ENCODE data around the gene IFRD1. TPM values are rescaled to one million over a fixed set of nuclear protein-coding genes. Genes with fewer than 3 reads are reported as not detected.

Gene IFRD1
- total RNA-seq, 4 donors from 2014 or later = 36.9 to 51.5 (median 48.0) TPM

DNA sequence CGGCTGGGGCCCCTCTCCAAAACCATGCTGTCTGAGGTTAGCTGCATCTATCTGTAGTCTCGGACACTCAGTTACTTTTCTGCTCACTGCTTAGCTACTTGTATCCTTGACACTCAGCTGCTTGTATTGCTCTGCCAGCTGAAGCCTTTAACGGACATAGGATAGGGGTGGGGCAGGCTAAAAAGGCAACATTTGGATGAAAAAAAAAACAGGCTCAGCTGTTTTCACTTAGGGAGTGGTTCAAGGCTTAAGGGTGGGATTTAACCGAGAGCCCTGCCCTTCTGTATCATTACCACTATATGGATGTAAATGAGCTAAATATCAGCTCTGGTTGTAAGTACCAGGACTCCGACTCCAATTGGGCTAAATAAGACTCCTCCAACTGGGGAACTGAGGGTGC is 59.1 kb downstream of the IFRD1 start:
- peaks cover 0 to 9% (median 0%) of the 10 kb centered on the region in 4 donors for H3K4me1 ChIP-seq
- WGBS = 85% methylated on average over 5 of the region's 5 CpGs
- intact Hi-C loops (cut with DNase I) = no loop called here

DNA sequence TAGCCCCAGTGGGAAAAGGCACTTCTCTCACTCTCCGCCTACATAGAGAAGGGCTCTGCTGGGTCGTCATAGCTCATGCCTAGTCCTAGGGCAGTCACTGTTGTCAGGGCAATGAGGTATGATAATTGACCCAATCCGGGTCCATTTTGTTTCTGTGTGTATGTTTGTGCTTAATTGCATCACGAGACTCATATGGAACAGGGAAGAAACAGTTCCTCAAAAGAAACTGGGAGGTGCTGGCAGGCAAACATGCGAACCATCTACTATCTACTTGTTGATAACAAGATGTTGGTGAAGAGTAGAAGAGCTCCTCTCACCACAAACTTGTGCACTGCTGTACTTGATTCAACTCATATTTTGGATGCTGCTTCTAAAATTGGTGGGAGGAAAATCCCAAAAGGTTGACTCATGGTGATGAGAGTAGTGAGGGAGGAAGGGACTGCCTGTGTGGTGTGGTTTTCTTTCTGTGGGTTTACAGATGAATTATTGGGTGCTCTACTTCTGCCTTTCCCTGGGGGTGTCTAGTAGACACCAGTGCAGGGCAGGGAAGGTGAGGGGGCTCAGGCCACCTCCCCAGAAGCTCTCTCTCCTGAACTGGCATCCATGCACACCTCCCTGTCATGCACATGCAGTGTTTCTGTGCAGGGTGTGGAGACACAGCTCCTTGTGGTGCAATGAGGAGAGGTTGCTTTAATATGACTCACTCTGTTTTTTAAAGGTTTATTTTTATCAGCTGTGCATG is 59.9 kb downstream of the IFRD1 start:
- intact Hi-C loops (cut with DNase I) = no loop called here
- 85% methylated on average over 5 of the region's 5 CpGs for WGBS
- no peaks in the 10 kb centered on the region for H3K27me3 ChIP-seq
- no peak for DNase-seq (ENCODE audit: extremely low spot score)
- H3K4me1 ChIP-seq = peaks cover 0 to 2% (median 0%) of the 10 kb centered on the region in 4 donors
- no peaks in the 10 kb centered on the region for H3K36me3 ChIP-seq
- no peak for TF ChIP-seq EP300 (IDR thresholded peaks at IDR 0.05)
- H3K4me3 ChIP-seq = no peak overlapping the region
- H3K9me3 ChIP-seq = no peaks in the 10 kb centered on the region
- no peak overlapping the region for H3K27ac ChIP-seq (replicated peaks in 1 of 4)

More for the DNA sequence above, 59.1 kb downstream of the IFRD1 start:
- TF ChIP-seq POLR2AphosphoS5 (IDR thresholded peaks at IDR 0.05) (no peak), EP300 (IDR thresholded peaks at IDR 0.05) (no peak), POLR2A (IDR thresholded peaks at IDR 0.05; ENCODE audit: low read depth) (no peak)
- TF ChIP-seq, protein P1, sequence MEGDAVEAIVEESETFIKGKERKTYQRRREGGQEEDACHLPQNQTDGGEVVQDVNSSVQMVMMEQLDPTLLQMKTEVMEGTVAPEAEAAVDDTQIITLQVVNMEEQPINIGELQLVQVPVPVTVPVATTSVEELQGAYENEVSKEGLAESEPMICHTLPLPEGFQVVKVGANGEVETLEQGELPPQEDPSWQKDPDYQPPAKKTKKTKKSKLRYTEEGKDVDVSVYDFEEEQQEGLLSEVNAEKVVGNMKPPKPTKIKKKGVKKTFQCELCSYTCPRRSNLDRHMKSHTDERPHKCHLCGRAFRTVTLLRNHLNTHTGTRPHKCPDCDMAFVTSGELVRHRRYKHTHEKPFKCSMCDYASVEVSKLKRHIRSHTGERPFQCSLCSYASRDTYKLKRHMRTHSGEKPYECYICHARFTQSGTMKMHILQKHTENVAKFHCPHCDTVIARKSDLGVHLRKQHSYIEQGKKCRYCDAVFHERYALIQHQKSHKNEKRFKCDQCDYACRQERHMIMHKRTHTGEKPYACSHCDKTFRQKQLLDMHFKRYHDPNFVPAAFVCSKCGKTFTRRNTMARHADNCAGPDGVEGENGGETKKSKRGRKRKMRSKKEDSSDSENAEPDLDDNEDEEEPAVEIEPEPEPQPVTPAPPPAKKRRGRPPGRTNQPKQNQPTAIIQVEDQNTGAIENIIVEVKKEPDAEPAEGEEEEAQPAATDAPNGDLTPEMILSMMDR (IDR thresholded peaks at IDR 0.05) = no peak
- no peaks in the 10 kb centered on the region for H3K9me3 ChIP-seq
- H3K27ac ChIP-seq (replicated peaks in 1 of 4) = no peak overlapping the region
- H3K27me3 ChIP-seq = no peaks in the 10 kb centered on the region
- no peaks in the 10 kb centered on the region for H3K36me3 ChIP-seq
- DNase-seq (ENCODE audit: extremely low spot score) = no peak
- no peak overlapping the region for H3K4me3 ChIP-seq

DNA sequence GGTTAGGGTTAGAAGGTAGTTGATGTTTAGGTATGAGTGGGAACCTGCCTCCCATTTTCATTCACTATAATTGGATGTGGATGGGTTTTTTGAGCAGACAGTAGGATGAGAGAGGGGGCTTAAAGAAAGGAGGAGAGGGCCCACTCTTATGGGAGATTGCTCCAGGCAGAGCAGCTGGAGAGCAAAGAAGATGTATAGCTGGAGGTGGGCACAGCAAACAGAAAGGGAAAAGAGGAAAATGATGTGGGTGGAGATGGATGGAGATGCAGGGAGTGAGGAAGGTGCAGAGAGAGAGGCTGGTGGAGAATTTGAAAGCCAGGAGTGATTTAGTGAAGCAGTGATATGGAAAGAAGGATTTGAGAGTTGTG is 60.5 kb downstream of the IFRD1 start:
- intact Hi-C loops (cut with DNase I) = no loop called here

DNA sequence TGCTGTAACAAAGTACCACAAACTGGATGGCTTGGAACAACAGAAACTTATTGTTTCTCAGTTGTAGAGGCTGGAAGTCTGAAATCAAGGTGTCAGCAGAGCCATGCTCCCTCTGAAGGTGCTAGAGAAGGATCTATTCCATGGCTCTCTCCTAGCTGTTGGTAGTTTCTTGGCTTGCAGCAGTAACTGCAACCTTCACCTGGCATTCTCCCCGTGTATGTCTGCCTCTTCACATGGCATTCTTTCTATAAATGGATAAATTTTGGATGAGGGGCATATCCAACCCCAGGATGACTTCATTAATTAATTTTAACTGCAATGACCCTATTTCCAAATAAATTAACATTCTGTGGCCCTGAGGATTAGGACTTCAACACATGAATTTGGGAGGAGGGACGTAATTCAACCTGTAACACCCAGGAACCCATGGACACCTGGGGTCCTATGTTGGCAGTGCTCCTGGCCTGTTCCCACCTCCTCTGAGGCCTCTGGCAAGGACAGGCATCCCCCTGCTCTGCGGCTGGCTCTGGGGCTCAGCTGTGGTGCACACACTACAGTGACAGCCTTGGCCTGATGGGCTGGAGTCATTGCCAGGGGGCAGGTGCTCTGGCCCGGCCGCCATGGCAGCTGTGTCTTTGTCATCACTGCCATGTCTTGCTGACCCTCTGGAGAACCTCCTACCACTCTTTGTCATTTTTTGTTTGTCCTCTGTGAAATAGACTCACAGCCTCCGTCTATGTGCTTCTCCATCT is 61.4 kb downstream of the IFRD1 start:
- no peaks in the 10 kb centered on the region for H3K4me1 ChIP-seq
- peak; percentile 81 for DNase-seq (ENCODE audit: extremely low spot score)
- WGBS = 95% methylated on average over 5 of the region's 6 CpGs
- H3K27me3 ChIP-seq = no peaks in the 10 kb centered on the region
- no peak overlapping the region for H3K27ac ChIP-seq (replicated peaks in 1 of 4)
- H3K36me3 ChIP-seq = no peaks in the 10 kb centered on the region
- TF ChIP-seq POLR2AphosphoS5 (IDR thresholded peaks at IDR 0.05) (no peak), EP300 (IDR thresholded peaks at IDR 0.05) (no peak), POLR2A (IDR thresholded peaks at IDR 0.05; ENCODE audit: low read depth) (no peak)
- TF ChIP-seq, protein P1 (IDR thresholded peaks at IDR 0.05) = no peak
- intact Hi-C loops (cut with DNase I) = no loop called here
- no peak overlapping the region for H3K4me3 ChIP-seq
- no peaks in the 10 kb centered on the region for H3K9me3 ChIP-seq

More for the DNA sequence above, 60.5 kb downstream of the IFRD1 start:
- Histone ChIP-seq H3K4me1 (no peaks in the 10 kb centered on the region), H3K4me3 (no peak overlapping the region), H3K36me3 (no peaks in the 10 kb centered on the region), H3K27me3 (no peaks in the 10 kb centered on the region), H3K27ac (replicated peaks in 1 of 4) (no peak overlapping the region), H3K9me3 (no peaks in the 10 kb centered on the region)
- TF ChIP-seq, protein P1 (IDR thresholded peaks at IDR 0.05) = no peak
- DNase-seq (ENCODE audit: extremely low spot score) = no peak

DNA sequence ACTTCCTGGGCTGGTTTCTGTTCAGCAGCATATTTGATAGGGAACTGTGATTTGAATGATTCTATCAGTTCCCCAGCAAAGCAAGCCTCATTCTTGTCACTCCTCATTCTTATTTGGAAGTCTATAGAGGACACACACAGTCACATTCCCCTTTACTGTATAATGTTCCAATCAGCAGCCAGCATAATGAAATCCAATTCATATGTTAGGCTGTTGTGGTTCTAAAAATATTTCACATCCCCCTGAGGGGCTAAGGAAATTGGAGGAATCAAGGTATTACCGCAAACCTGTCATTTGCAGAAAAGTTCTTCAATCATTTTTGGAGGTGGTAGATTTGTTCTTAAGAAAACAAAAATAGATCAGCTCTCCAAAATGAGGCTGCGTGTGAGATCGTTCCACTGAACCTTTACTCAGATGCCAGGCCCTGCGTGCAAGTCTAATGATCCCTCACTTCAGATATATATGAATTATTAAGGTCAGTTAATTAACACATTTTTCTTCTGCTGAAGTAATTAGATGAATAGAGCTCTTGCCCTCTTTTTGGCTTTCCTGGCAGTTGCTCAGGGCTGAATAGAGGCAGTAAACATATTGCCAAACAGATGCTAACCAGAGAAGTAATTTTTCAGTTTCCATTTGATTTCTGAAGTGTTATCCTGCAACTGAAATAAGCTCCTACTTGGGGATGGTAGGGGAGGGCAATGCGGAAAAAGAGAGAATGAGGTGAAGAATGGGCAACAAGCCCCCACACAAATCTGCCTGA is 62.4 kb downstream of the IFRD1 start:
- WGBS = 92% methylated on average over 5 of the region's 5 CpGs
- Histone ChIP-seq H3K4me3 (no peak overlapping the region), H3K27me3 (peaks cover 0 to 5% (median 0%) of the 10 kb centered on the region in 4 donors), H3K9me3 (no peaks in the 10 kb centered on the region), H3K4me1 (no peaks in the 10 kb centered on the region), H3K36me3 (no peaks in the 10 kb centered on the region), H3K27ac (replicated peaks in 1 of 4) (no peak overlapping the region)
- TF ChIP-seq EP300 (IDR thresholded peaks at IDR 0.05) (no peak), POLR2AphosphoS5 (IDR thresholded peaks at IDR 0.05) (no peak), POLR2A (IDR thresholded peaks at IDR 0.05; ENCODE audit: low read depth) (no peak)
- TF ChIP-seq, protein P1 (IDR thresholded peaks at IDR 0.05) = no peak
- intact Hi-C loops (cut with DNase I) = no loop called here
- DNase-seq (ENCODE audit: extremely low spot score) = peak; percentile 55
